Measurements from ENCODE around the gene CSH1. TPM values are rescaled to one million over a fixed set of nuclear protein-coding genes. Genes with fewer than 3 reads are reported as not detected.

Gene CSH1
- total RNA-seq, 2 experiments from 2014 or later: not detected

DNA sequence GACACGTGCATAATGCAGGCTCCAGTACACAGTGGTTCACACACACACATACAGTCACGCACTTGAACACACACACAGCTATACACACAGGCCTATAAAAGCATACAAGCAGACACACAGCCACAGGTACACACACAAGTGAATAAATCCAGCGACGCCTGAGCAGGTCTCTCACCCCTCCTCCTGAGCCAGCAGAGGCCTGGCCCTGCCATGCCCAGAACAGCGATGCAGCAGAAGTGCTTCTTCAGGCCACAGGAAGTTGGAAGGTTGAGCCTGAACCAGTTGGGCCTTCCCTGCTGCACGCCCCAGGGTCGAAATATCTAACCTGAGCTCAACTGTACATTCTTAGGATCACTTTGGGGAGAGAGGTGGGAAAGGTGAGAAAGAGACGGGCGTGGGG is 43.0 kb upstream of the CSH1 start:
- CTCF ChIA-PET: no interaction called here
- Mint-ChIP-seq H3K9me3 (no peaks in the 10 kb centered on the region), H3K27me3 (no peaks in the 10 kb centered on the region), H3K4me1 (ENCODE audit: low read depth) (peaks cover 10% of the 10 kb centered on the region), H3K4me3 (no peak overlapping the region), H3K36me3 (ENCODE audit: low read depth) (no peaks in the 10 kb centered on the region), H3K27ac (no peak overlapping the region)
- Histone ChIP-seq H3K4me1 (ENCODE audit: insufficient read depth, low read length) (no peaks in the 10 kb centered on the region), H3K9me3 (ENCODE audit: control insufficient read depth in 1 of 2, insufficient read depth in 1 of 2, low read length in 2 of 2) (no peaks in the 10 kb centered on the region), H3K4me3 (ENCODE audit: low read length) (no peak overlapping the region), H3K36me3 (ENCODE audit: insufficient read depth, low read length) (no peaks in the 10 kb centered on the region), H3K27ac (ENCODE audit: low read depth in 1 of 2, low read length in 2 of 2) (no peak overlapping the region), H3K27me3 (ENCODE audit: control insufficient read depth in 1 of 2, insufficient read depth in 2 of 2, low read length in 2 of 2) (no peaks in the 10 kb centered on the region)
- TF ChIP-seq, protein P1, sequence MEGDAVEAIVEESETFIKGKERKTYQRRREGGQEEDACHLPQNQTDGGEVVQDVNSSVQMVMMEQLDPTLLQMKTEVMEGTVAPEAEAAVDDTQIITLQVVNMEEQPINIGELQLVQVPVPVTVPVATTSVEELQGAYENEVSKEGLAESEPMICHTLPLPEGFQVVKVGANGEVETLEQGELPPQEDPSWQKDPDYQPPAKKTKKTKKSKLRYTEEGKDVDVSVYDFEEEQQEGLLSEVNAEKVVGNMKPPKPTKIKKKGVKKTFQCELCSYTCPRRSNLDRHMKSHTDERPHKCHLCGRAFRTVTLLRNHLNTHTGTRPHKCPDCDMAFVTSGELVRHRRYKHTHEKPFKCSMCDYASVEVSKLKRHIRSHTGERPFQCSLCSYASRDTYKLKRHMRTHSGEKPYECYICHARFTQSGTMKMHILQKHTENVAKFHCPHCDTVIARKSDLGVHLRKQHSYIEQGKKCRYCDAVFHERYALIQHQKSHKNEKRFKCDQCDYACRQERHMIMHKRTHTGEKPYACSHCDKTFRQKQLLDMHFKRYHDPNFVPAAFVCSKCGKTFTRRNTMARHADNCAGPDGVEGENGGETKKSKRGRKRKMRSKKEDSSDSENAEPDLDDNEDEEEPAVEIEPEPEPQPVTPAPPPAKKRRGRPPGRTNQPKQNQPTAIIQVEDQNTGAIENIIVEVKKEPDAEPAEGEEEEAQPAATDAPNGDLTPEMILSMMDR (IDR thresholded peaks at IDR 0.05): no peak
- intact Hi-C loops (cut with DNase I, micrococcal nuclease): no loop called here
- no peak for DNase-seq
- POLR2A ChIA-PET: no interaction called here
- no peak for ATAC-seq (ENCODE audit: poor library complexity)

DNA sequence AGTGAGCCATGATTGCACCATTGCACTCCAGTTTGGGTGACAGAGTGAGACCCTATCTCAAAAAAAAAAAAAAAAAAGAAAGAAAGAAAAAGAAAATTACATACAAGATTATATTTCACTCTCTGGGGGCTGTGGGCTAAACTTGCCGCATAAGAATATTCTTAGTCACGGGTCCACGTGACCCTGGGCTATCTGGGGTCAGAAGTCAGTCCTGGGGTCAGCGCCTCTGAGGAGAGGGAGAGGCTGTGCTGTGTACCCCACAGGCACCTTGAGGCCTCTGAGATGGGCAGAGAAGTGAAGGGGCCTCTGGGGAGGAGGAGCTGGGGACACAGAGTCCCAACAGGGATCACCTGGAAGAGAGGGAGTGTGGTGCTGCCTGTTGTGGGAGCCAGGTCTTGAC is 41.5 kb upstream of the CSH1 start:
- no peak overlapping the region for H3K27ac Mint-ChIP-seq
- ATAC-seq (ENCODE audit: poor library complexity) (no peak), DNase-seq (no peak)
- Histone ChIP-seq H3K36me3 (ENCODE audit: insufficient read depth, low read length) (no peaks in the 10 kb centered on the region), H3K9me3 (ENCODE audit: control insufficient read depth in 1 of 2, insufficient read depth in 1 of 2, low read length in 2 of 2) (no peaks in the 10 kb centered on the region), H3K4me3 (ENCODE audit: low read length) (no peak overlapping the region), H3K4me1 (ENCODE audit: insufficient read depth, low read length) (peaks cover 6% of the 10 kb centered on the region), H3K27me3 (ENCODE audit: control insufficient read depth in 1 of 2, insufficient read depth in 2 of 2, low read length in 2 of 2) (no peaks in the 10 kb centered on the region), H3K27ac (ENCODE audit: low read depth in 1 of 2, low read length in 2 of 2) (no peak overlapping the region)
- TF ChIP-seq, protein P1 (IDR thresholded peaks at IDR 0.05): no peak
- POLR2A ChIA-PET: no interaction called here
- H3K4me3 Mint-ChIP-seq: no peak overlapping the region
- no peaks in the 10 kb centered on the region for H3K27me3 Mint-ChIP-seq
- H3K9me3 Mint-ChIP-seq: no peaks in the 10 kb centered on the region
- no peaks in the 10 kb centered on the region for H3K36me3 Mint-ChIP-seq (ENCODE audit: low read depth)
- CTCF ChIA-PET: no interaction called here
- intact Hi-C loops (cut with DNase I, micrococcal nuclease): no loop called here
- peaks cover 9% of the 10 kb centered on the region for H3K4me1 Mint-ChIP-seq (ENCODE audit: low read depth)

DNA sequence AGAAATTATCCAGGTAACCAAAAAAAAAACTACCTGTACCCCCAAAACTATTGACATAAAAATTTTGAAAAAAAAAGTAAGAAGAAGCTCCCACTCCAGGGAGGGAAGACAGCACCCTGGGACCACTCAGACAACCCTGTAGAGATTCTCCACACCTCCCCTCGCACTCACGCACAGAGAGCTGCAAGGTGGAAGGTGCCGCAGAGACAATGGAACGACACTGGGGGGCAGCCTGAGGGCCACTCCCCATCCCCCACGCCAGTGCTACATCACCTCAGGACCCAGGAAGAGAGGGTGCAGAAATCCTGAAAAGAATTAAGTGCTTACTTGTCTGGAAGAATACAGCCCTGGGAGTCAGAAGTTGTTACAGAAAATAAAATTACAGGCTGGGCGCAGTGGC is 40.9 kb upstream of the CSH1 start:
- ATAC-seq (ENCODE audit: poor library complexity) (no peak), DNase-seq (no peak)
- no peaks in the 10 kb centered on the region for H3K36me3 Mint-ChIP-seq (ENCODE audit: low read depth)
- H3K9me3 Mint-ChIP-seq: no peaks in the 10 kb centered on the region
- Histone ChIP-seq H3K4me3 (ENCODE audit: low read length) (no peak overlapping the region), H3K27me3 (ENCODE audit: control insufficient read depth in 1 of 2, insufficient read depth in 2 of 2, low read length in 2 of 2) (no peaks in the 10 kb centered on the region), H3K36me3 (ENCODE audit: insufficient read depth, low read length) (no peaks in the 10 kb centered on the region), H3K9me3 (ENCODE audit: control insufficient read depth in 1 of 2, insufficient read depth in 1 of 2, low read length in 2 of 2) (no peaks in the 10 kb centered on the region), H3K4me1 (ENCODE audit: insufficient read depth, low read length) (peaks cover 12% of the 10 kb centered on the region), H3K27ac (ENCODE audit: low read depth in 1 of 2, low read length in 2 of 2) (no peak overlapping the region)
- no peaks in the 10 kb centered on the region for H3K27me3 Mint-ChIP-seq
- TF ChIP-seq, protein P1 (IDR thresholded peaks at IDR 0.05): no peak
- intact Hi-C loops (cut with DNase I, micrococcal nuclease): no loop called here
- H3K4me3 Mint-ChIP-seq: no peak overlapping the region
- CTCF ChIA-PET: interaction anchor here (0.6 to 1.2 kb wide), 3 partner anchors 9 to 309 kb away, joined by 3 to 5 read pairs (median 3); no protein-coding TSS in a partner anchor
- POLR2A ChIA-PET: no interaction called here
- peaks cover 11% of the 10 kb centered on the region for H3K4me1 Mint-ChIP-seq (ENCODE audit: low read depth)
- no peak overlapping the region for H3K27ac Mint-ChIP-seq

Measured in CD4-positive, alpha-beta T cell (primary cell).